ENCODE results near the gene DHX58.

DHX58 gene

DNA sequence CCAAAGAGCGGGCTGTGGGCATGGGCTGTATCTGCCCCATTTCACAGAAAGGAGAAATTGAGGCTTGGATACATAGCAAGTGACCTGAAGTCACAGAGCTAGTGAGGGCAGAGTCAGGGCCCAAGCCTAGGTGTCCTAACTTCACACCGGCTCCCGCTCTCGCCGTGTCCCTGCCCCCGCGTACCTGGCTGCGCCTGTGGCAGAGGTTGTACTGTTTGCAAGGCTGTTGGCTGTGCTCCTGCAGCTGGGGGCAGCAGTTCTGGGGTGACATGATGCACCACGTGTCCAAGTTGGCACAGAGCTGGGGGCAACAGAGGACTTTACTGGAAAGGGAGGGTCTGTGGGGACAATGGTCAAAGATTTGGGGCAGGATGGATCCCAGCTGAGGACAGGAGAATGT is 3.4 kb downstream of the DHX58 start:
- no peak overlapping the region for H3K4me3 ChIP-seq (ENCODE audit: low read depth, low read length)
- DNase-seq (ENCODE audit: low read depth), result no peak
- TF ChIP-seq, protein P1, sequence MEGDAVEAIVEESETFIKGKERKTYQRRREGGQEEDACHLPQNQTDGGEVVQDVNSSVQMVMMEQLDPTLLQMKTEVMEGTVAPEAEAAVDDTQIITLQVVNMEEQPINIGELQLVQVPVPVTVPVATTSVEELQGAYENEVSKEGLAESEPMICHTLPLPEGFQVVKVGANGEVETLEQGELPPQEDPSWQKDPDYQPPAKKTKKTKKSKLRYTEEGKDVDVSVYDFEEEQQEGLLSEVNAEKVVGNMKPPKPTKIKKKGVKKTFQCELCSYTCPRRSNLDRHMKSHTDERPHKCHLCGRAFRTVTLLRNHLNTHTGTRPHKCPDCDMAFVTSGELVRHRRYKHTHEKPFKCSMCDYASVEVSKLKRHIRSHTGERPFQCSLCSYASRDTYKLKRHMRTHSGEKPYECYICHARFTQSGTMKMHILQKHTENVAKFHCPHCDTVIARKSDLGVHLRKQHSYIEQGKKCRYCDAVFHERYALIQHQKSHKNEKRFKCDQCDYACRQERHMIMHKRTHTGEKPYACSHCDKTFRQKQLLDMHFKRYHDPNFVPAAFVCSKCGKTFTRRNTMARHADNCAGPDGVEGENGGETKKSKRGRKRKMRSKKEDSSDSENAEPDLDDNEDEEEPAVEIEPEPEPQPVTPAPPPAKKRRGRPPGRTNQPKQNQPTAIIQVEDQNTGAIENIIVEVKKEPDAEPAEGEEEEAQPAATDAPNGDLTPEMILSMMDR (conservative IDR thresholded peaks at IDR 0.05; ENCODE audit: low read depth, low read length), result no peak

DNA sequence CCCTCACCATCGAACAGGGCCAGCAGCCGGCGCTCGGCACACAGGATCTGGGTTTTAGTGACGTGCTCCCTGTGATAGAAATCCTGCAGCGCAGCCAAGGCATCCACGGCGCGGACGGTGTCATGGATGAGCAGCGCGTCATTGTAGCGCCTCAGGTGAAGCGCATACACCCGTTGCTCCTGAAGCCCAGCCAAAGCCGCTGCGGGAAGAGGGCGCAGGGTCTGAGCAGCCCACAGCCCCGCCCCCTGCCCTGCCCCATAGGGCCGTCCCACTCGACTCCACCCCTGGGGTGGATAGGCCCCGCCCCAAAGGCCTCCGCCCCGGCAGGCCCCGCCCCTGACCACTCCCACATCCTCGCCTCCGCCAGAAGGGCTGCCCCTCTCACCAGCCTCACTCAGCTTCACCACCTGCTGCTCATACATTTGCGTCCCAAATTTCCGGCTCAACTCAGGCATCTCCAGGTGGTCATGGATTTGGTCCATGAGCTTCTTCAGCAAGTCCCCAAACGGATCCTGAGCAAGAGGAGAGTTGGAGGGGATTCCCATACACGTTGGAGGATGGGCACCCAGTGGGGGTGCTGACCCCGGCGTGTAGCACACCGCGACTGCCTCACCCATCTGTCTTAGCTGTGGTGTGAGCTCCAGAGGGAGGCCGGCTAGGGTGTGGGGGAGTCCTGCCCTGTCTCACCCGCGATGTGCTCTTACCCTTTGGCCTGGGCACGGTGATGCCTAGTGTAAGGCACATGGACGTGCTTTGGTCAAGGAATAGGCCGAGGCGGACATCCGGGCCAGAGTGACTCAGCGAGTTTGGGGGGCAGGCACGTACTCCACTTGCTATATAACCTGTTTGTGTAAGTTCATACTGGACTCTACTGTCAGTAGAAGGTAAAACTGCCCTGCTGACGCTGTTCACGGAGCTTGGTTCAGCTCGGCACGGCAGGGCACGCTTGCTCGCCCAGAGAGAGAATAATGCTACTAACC is 4.6 kb downstream of the DHX58 start:
- peak; percentile 71 for DNase-seq (ENCODE audit: low read depth)
- H3K4me3 ChIP-seq (ENCODE audit: low read depth, low read length), result peak overlapping the region; percentile 42
- TF ChIP-seq, protein P1 (conservative IDR thresholded peaks at IDR 0.05; ENCODE audit: low read depth, low read length), result no peak

DNA sequence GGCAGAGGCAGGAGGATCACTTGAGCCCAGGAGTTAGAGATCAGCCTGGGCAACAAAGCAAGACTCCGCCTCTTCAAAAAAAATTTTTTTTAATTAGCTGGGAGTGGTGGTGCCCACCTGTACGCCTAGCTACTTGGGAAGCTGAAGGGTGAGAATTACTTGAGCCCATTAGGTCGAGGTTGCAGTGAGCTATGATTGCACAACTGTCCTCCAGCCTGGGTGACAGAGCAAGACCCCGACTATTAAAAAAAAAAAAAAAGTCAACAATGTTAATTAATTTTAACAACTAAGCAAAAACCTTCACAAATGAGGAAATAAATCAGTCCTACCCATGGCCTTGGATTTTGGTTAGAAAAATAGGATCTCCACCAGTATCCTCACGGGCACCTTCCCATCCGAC is 5.4 kb downstream of the DHX58 start:
- DNase-seq (ENCODE audit: low read depth), result no peak
- TF ChIP-seq, protein P1 (conservative IDR thresholded peaks at IDR 0.05; ENCODE audit: low read depth, low read length), result no peak
- no peak overlapping the region for H3K4me3 ChIP-seq (ENCODE audit: low read depth, low read length)

DNA sequence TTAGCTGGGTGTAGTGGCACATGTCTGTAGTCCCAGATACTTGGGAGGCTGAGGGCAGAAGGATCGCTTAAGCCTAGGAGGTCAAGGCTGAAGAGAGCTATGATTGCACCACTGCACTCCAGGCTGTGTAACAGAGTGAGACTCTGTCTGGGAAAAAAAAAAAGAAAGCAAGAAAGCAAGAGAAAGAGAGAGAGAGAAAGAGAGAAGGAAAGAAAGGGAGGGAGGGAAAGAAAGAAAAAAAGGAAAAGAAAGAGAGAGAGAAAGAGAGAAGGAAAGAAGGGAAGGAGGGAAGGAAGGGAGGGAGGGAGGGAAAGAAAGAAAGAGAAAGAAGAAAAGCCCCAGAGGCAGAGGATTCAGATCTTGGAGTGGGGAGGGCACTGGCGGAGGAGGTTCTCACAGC is 6.5 kb downstream of the DHX58 start:
- no peak for DNase-seq (ENCODE audit: low read depth)
- no peak overlapping the region for H3K4me3 ChIP-seq (ENCODE audit: low read depth, low read length)
- TF ChIP-seq, protein P1 (conservative IDR thresholded peaks at IDR 0.05; ENCODE audit: low read depth, low read length), result no peak

DNA sequence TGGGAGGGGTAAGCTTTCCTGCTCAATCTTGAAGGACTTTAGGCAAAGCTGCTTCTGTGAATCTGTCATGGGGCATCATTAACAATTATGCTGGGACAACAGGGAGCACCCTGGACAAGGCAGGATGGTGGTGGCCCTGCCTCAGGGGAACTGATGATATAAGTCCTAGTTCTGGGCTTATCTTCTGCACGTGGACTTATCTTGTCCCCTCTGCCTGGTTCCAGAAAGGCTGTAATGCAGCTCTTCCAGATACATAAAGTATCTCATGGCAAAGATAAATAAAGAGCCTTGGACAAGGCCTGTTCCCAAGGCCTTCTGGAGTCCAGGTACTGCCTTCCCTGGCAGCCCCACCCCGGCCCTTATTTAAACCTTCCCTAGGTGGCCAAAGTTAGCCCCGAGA is 8.2 kb downstream of the DHX58 start:
- TF ChIP-seq, protein P1 (conservative IDR thresholded peaks at IDR 0.05; ENCODE audit: low read depth, low read length), result no peak
- no peak for DNase-seq (ENCODE audit: low read depth)
- H3K4me3 ChIP-seq (ENCODE audit: low read depth, low read length), result no peak overlapping the region

DNA sequence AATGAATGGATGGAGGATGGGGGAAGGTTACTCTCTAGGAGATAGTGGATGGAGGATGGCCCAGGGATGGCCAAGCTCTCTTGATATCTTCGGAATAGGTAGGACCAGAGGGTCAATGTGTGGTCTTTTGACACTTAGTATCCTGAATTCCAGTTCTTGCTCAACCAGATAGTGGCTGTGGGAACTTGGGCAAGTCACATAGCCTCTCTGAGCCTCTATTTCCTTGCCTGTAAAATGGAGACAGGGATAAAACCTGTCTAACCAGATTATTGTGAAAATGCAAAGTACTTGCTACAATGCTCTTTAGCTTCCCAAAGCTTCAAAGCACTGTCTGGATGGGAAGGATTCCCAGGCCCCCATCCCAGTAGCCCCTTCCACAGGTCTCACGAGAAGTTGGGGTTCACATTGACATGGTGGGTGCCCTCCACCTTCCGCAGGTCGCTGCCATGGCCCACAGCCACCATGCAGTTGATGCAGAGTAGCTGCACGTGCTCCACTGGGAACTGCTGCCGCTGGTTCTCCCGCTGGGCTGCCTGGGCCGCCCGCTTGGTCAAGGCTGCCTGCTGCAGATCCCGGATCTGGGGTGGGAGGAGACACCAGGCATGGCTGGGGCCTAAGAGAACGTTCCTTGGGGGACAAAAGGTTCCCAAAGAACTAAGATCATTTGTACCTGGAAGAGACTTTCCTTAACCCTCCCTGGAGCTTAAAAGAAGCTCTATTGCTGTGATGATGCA is 9.1 kb downstream of the DHX58 start:
- H3K4me3 ChIP-seq (ENCODE audit: low read depth, low read length), result no peak overlapping the region
- TF ChIP-seq, protein P1 (conservative IDR thresholded peaks at IDR 0.05; ENCODE audit: low read depth, low read length), result no peak
- no peak for DNase-seq (ENCODE audit: low read depth)
